Activated B cell treated with CpG ODN at 0.5 μM for 24 hours (primary cell): ENCODE data around the gene MICAL3. TPM values are rescaled to one million over a fixed set of nuclear protein-coding genes. Genes with fewer than 3 reads are reported as not detected.

Experiments used
- ATAC-seq: fragments of 200-7000 bp; cut with Tn5 transposase; one replicate; pipeline ENCODE4 v1.10.0; 2021; ENCODE audit warnings: low read depth, mild to moderate bottlenecking, moderate library complexity
- CTCF ChIA-PET: fragments of 350-600 bp; sonication (Branson Sonifier 250); formaldehyde crosslinking; loops from one replicate; lab custom pipeline; 2021; ENCODE audit warnings: antibody characterized with exemption; lab: Charles Lee
- POLR2A ChIA-PET: fragments of 350-600 bp; sonication (Branson Sonifier 250); formaldehyde crosslinking; loops from one replicate; lab custom pipeline; 2021; ENCODE audit warnings: antibody characterized with exemption; lab: Charles Lee
- DNase-seq: peaks from one replicate; pipeline ENCODE4 v3.0.0; 2022
- H3K27ac Mint-ChIP-seq: one replicate; pipeline ENCODE4 v1.8.0; 2020; ENCODE audit warnings: mixed read lengths
- H3K27me3 Mint-ChIP-seq: one replicate; pipeline ENCODE4 v1.8.0; 2021; ENCODE audit warnings: mixed read lengths
- H3K36me3 Mint-ChIP-seq: one replicate; pipeline ENCODE4 v1.8.0; 2021; ENCODE audit warnings: low read depth, mixed read lengths
- H3K4me1 Mint-ChIP-seq: one replicate; pipeline ENCODE4 v1.8.0; 2021; ENCODE audit warnings: mixed read lengths
- H3K4me3 Mint-ChIP-seq: one replicate; pipeline ENCODE4 v1.8.0; 2020; ENCODE audit warnings: mild to moderate bottlenecking, mixed read lengths
- H3K9me3 Mint-ChIP-seq: one replicate; pipeline ENCODE4 v1.8.0; 2020; ENCODE audit warnings: mixed read lengths
- intact Hi-C: fragments of 100-400 bp; cut with micrococcal nuclease; formaldehyde crosslinking; loops from one replicate; pipeline ENCODE4 v1.15.1; 2024
- total RNA-seq: library from RNA; stranded (reverse); gene quantifications from 2 replicates; pipeline ENCODE4 v1.2.3, GENCODE V29; 2022
- TF ChIP-seq, protein P1 (sequence below): fragments of 200-600 bp; IDR thresholded peaks from one replicate; pipeline ENCODE4 v1.8.0; 2022; ENCODE audit warnings: antibody characterized with exemption, mild to moderate bottlenecking

The MICAL3 gene
- total RNA-seq, 1 donor from 2014 or later = 257 TPM

- H3K4me3 Mint-ChIP-seq = no peak overlapping the region
- peaks cover 60% of the 10 kb centered on the region for H3K36me3 Mint-ChIP-seq
- ChIA-PET POLR2A (interaction anchor here (0.7 to 2.1 kb wide), 2 partner anchors 42 to 81 kb away, joined by 3 to 7 read pairs; no protein-coding TSS in a partner anchor), CTCF (no interaction called here)
- H3K27me3 Mint-ChIP-seq = no peaks in the 10 kb centered on the region
- DNase-seq = no peak
- peaks cover 84% of the 10 kb centered on the region for H3K4me1 Mint-ChIP-seq
- TF ChIP-seq, protein P1, sequence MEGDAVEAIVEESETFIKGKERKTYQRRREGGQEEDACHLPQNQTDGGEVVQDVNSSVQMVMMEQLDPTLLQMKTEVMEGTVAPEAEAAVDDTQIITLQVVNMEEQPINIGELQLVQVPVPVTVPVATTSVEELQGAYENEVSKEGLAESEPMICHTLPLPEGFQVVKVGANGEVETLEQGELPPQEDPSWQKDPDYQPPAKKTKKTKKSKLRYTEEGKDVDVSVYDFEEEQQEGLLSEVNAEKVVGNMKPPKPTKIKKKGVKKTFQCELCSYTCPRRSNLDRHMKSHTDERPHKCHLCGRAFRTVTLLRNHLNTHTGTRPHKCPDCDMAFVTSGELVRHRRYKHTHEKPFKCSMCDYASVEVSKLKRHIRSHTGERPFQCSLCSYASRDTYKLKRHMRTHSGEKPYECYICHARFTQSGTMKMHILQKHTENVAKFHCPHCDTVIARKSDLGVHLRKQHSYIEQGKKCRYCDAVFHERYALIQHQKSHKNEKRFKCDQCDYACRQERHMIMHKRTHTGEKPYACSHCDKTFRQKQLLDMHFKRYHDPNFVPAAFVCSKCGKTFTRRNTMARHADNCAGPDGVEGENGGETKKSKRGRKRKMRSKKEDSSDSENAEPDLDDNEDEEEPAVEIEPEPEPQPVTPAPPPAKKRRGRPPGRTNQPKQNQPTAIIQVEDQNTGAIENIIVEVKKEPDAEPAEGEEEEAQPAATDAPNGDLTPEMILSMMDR = no peak
- H3K9me3 Mint-ChIP-seq = no peaks in the 10 kb centered on the region
- intact Hi-C loops = no loop called here
- H3K27ac Mint-ChIP-seq = peak overlapping the region; percentile 43
- ATAC-seq = no peak
Measured at GRCh38 chr22:17958166-17958565, 66.2 kb downstream of the MICAL3 start.

GRCh38 chr22:17957693-17958092 lies 66.7 kb downstream of the MICAL3 start:
- DNase-seq = no peak
- Mint-ChIP-seq H3K36me3 (peaks cover 59% of the 10 kb centered on the region), H3K9me3 (no peaks in the 10 kb centered on the region), H3K4me3 (no peak overlapping the region), H3K4me1 (peaks cover 85% of the 10 kb centered on the region), H3K27me3 (no peaks in the 10 kb centered on the region), H3K27ac (no peak overlapping the region)
- intact Hi-C loops = no loop called here
- CTCF ChIA-PET = no interaction called here
- TF ChIP-seq, protein P1 = no peak
- POLR2A ChIA-PET = interaction anchor here (0.7 kb wide), 1 partner anchor 81 kb away, joined by 3 read pairs; no protein-coding TSS in a partner anchor
- no peak for ATAC-seq

- peaks cover 85% of the 10 kb centered on the region for H3K4me1 Mint-ChIP-seq
- H3K27ac Mint-ChIP-seq = no peak overlapping the region
- H3K27me3 Mint-ChIP-seq = no peaks in the 10 kb centered on the region
- intact Hi-C loops = no loop called here
- no peaks in the 10 kb centered on the region for H3K9me3 Mint-ChIP-seq
- no peak for ATAC-seq
- TF ChIP-seq, protein P1 = no peak
- H3K36me3 Mint-ChIP-seq = peaks cover 57% of the 10 kb centered on the region
- POLR2A ChIA-PET = no interaction called here
- no peak overlapping the region for H3K4me3 Mint-ChIP-seq
- DNase-seq = no peak
- CTCF ChIA-PET = no interaction called here
Measured at GRCh38 chr22:17957204-17957603, 67.2 kb downstream of the MICAL3 start.

- ChIA-PET POLR2A (no interaction called here), CTCF (no interaction called here)
- no peak for DNase-seq
- Mint-ChIP-seq H3K36me3 (peaks cover 51% of the 10 kb centered on the region), H3K9me3 (no peaks in the 10 kb centered on the region), H3K4me3 (no peak overlapping the region), H3K27me3 (no peaks in the 10 kb centered on the region), H3K27ac (peak overlapping the region; percentile 35), H3K4me1 (peaks cover 84% of the 10 kb centered on the region)
- TF ChIP-seq, protein P1 = no peak
- peak; percentile 14 for ATAC-seq
- intact Hi-C loops = no loop called here
Measured at GRCh38 chr22:17956630-17957029, 67.7 kb downstream of the MICAL3 start.

- Mint-ChIP-seq H3K27ac (peak overlapping the region; percentile 46), H3K9me3 (no peaks in the 10 kb centered on the region), H3K4me1 (peaks cover 84% of the 10 kb centered on the region), H3K27me3 (no peaks in the 10 kb centered on the region), H3K4me3 (no peak overlapping the region), H3K36me3 (peaks cover 56% of the 10 kb centered on the region)
- intact Hi-C loops = no loop called here
- ChIA-PET CTCF (no interaction called here), POLR2A (no interaction called here)
- ATAC-seq (no peak), DNase-seq (no peak)
- TF ChIP-seq, protein P1 = no peak
Measured at GRCh38 chr22:17955590-17956379, 68.6 kb downstream of the MICAL3 start.
